ENCODE data around the gene DNAH2.

DNA sequence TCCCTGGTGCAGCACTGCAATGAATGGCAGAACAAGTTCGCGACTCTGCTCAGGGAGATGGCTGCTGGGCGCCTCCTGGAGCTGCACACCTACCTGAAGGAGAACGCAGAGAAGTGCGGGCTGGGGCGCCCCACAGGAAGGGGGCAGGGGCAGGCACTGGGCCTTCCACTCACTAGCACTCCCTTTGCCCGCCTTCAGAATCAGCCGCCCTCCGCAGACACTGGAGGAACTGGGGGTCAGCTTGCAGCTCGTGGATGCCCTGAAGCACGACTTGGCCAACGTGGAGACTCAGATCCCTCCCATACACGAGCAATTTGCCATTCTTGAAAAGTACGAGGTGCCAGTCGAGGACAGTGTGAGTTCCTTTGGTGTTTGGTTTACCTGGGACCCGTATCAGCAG, 46.4 kb downstream of the DNAH2 start:
- no peak for TF ChIP-seq ZNF586 (CRISPR knock-in tag; conservative IDR thresholded peaks at IDR 0.05)
- no peak for TF ChIP-seq MAFG (tag; conservative IDR thresholded peaks at IDR 0.05)
- TF ChIP-seq PYGO2 (tag; IDR thresholded peaks at IDR 0.05) = no peak
- no peak for TF ChIP-seq EGR1 (conservative IDR thresholded peaks at IDR 0.05)
- TF ChIP-seq U2AF2 (optimal IDR thresholded peaks at IDR 0.05; ENCODE audit: low read depth, low read length) = no peak
- TF ChIP-seq HOXB6 (CRISPR knock-in tag; IDR thresholded peaks at IDR 0.05; ENCODE audit: borderline replicate concordance) = no peak
- no peak for TF ChIP-seq ZNF121 (CRISPR knock-in tag; conservative IDR thresholded peaks at IDR 0.05)

Data from K562 (cell line).